Activated naive CD8-positive, alpha-beta T cell (primary cell): ENCODE data around the gene CASQ2.

Source experiments
- H3K27ac Mint-ChIP-seq: one replicate; pipeline ENCODE4 v1.8.0; 2021; ENCODE audit warnings: mixed read lengths
- H3K27me3 Mint-ChIP-seq: one replicate; pipeline ENCODE4 v1.8.0; 2021; ENCODE audit warnings: mixed read lengths
- H3K36me3 Mint-ChIP-seq: one replicate; pipeline ENCODE4 v1.8.0; 2021; ENCODE audit warnings: mixed read lengths
- H3K4me1 Mint-ChIP-seq: one replicate; pipeline ENCODE4 v1.8.0; 2021; ENCODE audit warnings: low read depth, mixed read lengths
- H3K4me3 Mint-ChIP-seq: one replicate; pipeline ENCODE4 v1.8.0; 2021; ENCODE audit warnings: mild to moderate bottlenecking, mixed read lengths
- H3K9me3 Mint-ChIP-seq: one replicate; pipeline ENCODE4 v1.8.0; 2021; ENCODE audit warnings: low read depth, mixed read lengths

Gene CASQ2

DNA sequence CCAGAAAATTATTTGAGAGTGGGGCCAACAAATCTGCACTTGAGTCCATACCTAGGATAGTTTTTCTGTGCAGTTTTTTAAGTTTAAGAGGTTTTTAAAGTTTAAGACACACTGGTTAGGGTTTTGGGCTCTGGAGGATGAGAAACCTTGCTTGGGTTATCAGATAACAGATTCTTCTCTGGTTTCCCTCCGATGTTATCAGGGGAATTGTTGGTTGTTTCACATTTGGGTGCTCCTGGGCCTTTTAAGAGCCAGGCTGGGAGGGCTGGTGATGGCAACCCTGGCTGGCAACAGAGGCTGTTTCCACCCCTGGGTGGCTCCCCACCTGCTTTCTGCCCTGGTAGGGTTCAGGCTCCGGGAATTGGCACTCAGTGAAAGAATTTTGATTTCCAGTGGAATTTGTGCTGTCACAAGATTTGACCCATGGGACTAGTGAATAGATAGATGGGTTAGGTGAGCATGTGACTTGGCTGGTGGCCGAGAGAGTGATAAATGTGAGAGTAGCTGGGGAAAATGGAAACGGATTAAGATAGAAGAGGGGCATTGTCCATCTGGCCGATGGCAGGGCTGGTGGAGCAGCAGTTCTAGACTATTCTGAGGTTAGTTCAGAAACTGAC is 111.9 kb downstream of the CASQ2 start:
- Mint-ChIP-seq H3K36me3 (peaks cover 2% of the 10 kb centered on the region), H3K4me3 (no peak overlapping the region), H3K27me3 (no peaks in the 10 kb centered on the region), H3K9me3 (no peaks in the 10 kb centered on the region), H3K27ac (no peak overlapping the region), H3K4me1 (peaks cover 8% of the 10 kb centered on the region)

DNA sequence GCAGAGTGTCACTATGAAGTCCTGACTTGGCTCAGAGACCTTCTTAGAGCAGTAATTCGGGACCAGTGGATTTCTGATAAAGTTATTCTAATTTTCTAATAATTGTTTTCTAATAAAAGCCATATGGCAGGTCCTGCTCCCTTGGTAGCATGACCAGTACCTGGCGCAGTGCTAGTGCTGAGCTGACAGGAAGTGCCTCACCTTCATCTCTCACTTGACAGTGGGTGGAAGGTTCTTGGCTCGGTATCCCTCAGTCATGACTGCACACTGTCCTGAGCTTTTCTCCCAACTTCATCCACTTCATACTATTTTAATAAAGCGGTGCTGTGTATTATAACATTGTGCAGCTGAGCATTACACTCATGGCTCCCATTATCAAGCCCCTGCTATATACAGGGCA is 112.6 kb downstream of the CASQ2 start:
- Mint-ChIP-seq H3K4me1 (peaks cover 8% of the 10 kb centered on the region), H3K27ac (no peak overlapping the region), H3K9me3 (no peaks in the 10 kb centered on the region), H3K36me3 (peaks cover 2% of the 10 kb centered on the region), H3K27me3 (no peaks in the 10 kb centered on the region), H3K4me3 (no peak overlapping the region)

DNA sequence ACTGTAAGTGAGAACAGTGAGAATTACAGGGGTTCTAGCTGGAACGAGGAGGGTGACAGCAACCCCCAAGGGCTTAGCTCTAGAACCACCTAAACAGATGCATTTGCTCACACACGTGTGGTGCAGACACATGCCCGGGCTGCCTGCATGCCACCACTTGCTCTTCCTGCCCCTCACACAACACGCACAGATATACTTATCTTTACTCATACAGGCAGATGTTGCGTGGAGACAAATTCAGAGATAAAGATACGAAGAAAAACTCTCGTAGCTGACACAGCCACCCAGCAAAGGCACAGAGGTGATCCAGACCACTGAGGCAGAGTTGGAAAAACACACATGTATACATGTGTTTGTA is 113.2 kb downstream of the CASQ2 start:
- H3K36me3 Mint-ChIP-seq, result peaks cover 2% of the 10 kb centered on the region
- H3K4me3 Mint-ChIP-seq, result no peak overlapping the region
- H3K9me3 Mint-ChIP-seq, result no peaks in the 10 kb centered on the region
- H3K27ac Mint-ChIP-seq, result peak overlapping the region; percentile 58
- H3K4me1 Mint-ChIP-seq, result peaks cover 8% of the 10 kb centered on the region
- no peaks in the 10 kb centered on the region for H3K27me3 Mint-ChIP-seq

DNA sequence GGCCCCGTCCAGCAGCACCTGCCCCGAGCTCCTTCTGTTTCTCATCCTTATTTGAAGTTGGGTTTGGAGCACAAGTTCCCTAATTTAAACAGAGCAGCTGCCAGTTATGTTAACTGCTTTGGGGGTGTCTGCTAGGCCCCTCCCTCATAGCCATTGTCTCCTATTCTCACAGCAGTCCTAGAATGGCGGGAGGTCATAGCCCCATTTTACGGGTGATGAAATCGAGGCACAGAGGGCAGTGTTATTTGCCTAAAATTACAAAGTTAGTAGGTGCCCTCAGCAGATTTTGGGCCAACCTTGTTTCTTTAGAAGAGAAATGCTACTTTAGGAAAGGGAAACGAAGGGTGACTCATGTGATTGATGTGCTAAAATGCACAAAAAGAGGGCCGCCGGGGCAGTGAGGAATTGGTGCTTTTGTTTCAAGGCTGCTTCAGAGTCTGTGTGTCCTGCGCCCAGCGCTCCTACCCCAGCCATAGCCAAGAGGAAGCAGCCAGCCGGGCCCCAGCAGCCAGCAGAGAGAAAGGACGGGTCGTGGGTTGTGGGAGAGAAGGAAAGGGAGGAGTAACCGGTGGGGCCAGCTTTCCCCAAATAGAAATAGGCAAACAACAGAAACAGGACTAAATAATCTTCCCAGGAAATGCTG is 113.7 kb downstream of the CASQ2 start:
- Mint-ChIP-seq H3K27me3 (no peaks in the 10 kb centered on the region), H3K36me3 (peaks cover 2% of the 10 kb centered on the region), H3K27ac (peak overlapping the region; percentile 58), H3K4me3 (no peak overlapping the region), H3K9me3 (no peaks in the 10 kb centered on the region), H3K4me1 (peaks cover 8% of the 10 kb centered on the region)

DNA sequence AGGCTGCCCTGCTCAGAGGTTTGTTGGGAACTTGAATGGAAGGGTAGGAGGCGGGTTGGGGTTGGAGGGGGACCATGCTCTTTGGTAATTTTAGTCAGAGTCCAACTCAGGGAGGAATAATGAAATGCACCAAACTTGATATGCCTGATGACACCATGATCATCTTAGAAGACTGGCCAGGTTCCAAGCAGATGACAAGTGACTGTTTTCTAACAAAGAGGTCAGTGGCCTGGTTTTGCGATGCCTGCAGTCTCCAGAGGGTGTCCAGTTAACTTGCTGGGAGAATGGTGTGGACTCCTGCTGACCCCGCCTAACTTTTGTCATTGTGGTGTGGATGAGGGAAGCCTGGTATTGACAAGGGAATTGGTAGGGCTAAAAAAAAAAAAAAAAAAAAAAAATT is 114.4 kb downstream of the CASQ2 start:
- peaks cover 8% of the 10 kb centered on the region for H3K4me1 Mint-ChIP-seq
- no peaks in the 10 kb centered on the region for H3K9me3 Mint-ChIP-seq
- H3K4me3 Mint-ChIP-seq, result no peak overlapping the region
- H3K36me3 Mint-ChIP-seq, result peaks cover 2% of the 10 kb centered on the region
- no peak overlapping the region for H3K27ac Mint-ChIP-seq
- no peaks in the 10 kb centered on the region for H3K27me3 Mint-ChIP-seq

DNA sequence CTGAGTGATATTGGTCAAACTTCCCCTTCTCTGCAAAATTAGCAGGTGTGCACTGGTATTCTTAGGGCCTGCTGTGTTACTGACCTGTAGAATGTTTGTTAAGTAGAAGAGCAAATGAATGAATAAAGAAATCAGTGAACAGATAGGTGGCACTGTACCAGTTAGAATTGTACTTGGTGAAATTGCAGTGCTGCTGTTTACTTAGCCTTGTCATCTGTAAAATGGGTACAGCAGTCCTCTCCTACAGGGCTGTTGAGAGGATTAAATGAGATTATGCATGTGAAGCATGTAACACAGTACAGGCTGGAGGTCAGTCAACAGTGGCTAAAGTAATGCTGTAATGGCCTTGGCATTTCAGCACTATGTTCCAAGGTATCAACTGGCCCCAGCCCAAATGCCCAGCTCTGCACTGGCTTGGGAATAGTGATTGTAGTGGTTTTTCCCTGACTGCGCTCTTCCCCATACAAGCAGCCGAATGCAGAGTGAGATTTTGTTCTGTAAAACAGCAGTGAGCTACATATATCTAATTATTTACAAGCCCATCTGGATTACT is 116.2 kb downstream of the CASQ2 start:
- H3K9me3 Mint-ChIP-seq, result no peaks in the 10 kb centered on the region
- peaks cover 2% of the 10 kb centered on the region for H3K36me3 Mint-ChIP-seq
- no peaks in the 10 kb centered on the region for H3K27me3 Mint-ChIP-seq
- H3K27ac Mint-ChIP-seq, result no peak overlapping the region
- H3K4me1 Mint-ChIP-seq, result peaks cover 8% of the 10 kb centered on the region
- H3K4me3 Mint-ChIP-seq, result no peak overlapping the region

DNA sequence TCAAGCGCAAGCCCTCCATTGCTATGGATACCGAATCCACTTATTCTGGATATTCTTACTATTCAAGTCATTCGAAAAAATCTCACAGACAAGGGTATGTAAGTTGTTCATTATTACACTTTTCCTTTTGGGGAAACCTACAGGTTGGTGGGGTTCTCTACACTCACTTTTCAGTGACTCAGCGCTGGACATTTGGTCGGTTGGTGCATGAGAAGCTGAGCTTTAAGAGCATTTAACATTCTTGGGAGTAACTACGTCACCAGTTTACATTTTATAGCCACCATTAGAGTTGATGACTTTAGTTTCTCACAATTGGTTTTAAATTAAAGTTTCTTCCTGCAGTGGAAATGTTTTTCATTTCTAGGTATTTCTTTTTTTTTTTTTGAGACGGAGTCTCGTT is 117.1 kb downstream of the CASQ2 start:
- Mint-ChIP-seq H3K4me3 (no peak overlapping the region), H3K9me3 (no peaks in the 10 kb centered on the region), H3K4me1 (peaks cover 8% of the 10 kb centered on the region), H3K36me3 (peaks cover 2% of the 10 kb centered on the region), H3K27me3 (no peaks in the 10 kb centered on the region), H3K27ac (no peak overlapping the region)

DNA sequence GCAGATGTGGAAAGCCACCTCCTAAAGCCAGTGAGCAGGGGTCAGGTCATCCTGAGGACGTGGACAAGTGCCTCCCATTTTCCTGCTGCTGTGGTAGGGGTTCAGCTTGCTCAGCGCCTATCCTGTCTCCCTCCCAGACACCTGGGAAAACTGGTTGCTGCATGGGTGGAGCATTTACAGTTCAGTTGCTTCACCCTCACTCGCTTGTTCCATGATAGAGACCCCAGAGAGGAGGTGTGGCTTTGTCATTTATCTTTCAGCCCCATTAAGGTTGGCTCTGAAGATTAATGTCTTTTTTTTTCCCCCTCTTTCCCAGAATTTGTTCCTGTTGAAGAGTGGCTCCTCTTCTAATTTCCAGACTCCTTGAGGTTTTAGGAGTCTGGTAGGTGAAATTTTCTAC is 117.6 kb downstream of the CASQ2 start:
- peaks cover 6% of the 10 kb centered on the region for H3K4me1 Mint-ChIP-seq
- no peak overlapping the region for H3K4me3 Mint-ChIP-seq
- peaks cover 2% of the 10 kb centered on the region for H3K36me3 Mint-ChIP-seq
- no peaks in the 10 kb centered on the region for H3K9me3 Mint-ChIP-seq
- H3K27me3 Mint-ChIP-seq, result no peaks in the 10 kb centered on the region
- no peak overlapping the region for H3K27ac Mint-ChIP-seq
